ENCODE data around the gene MYO18A. TPM values are rescaled to one million over a fixed set of nuclear protein-coding genes. Genes with fewer than 3 reads are reported as not detected.

Gene MYO18A
- total and polyA plus RNA-seq, 2 of the 4 experiments (the other 2 are of a cell fraction), result 22.4 to 39.1 TPM

GRCh38 chr17:29115435-29115834 lies 64.8 kb downstream of the MYO18A start:
- Histone ChIP-seq H3K9me3 (ENCODE audit: control insufficient read depth, insufficient read depth, low read length) (no peaks in the 10 kb centered on the region), H3K18ac (ENCODE audit: low read depth, low read length) (no peak overlapping the region), H3K36me3 (ENCODE audit: control insufficient read depth, insufficient read depth, low read length) (peaks cover 32% of the 10 kb centered on the region), H2BK20ac (ENCODE audit: low read depth, low read length) (no peak overlapping the region), H2AK5ac (ENCODE audit: low read depth, low read length) (no peak overlapping the region), H3K4me1 (ENCODE audit: control insufficient read depth, insufficient read depth, low read length) (no peaks in the 10 kb centered on the region), H4K8ac (ENCODE audit: low read depth in 2 of 2, low read length in 2 of 2) (no peak overlapping the region), H3K27me3 (ENCODE audit: control insufficient read depth, insufficient read depth, low read length) (no peaks in the 10 kb centered on the region), H3K27ac (ENCODE audit: insufficient read depth, low read length) (no peak overlapping the region), H4K5ac (ENCODE audit: low read depth, low read length) (no peak overlapping the region), H3K79me1 (ENCODE audit: low read depth in 1 of 2, low read length in 2 of 2) (peaks cover 0 to 10% of the 10 kb centered on the region in 2 experiments; a peak in 1 of 4 replicates), H3K9me1 (ENCODE audit: insufficient read depth, low read length) (0 out of 2 replicates have a peak, but pooled peaks cover 7% of the 10 kb centered on the region), H2AK9ac (replicated peaks; ENCODE audit: low read depth, low read length, poor library complexity) (peak overlapping the region; percentile 16), H3K14ac (replicated peaks; ENCODE audit: low read depth, low read length) (no peak overlapping the region), H3K4me3 (ENCODE audit: insufficient read depth, low read depth, low read length) (no peak overlapping the region), H3K56ac (ENCODE audit: extremely low read depth, insufficient read depth, low read length) (no peak overlapping the region), H3K4ac (ENCODE audit: low read depth, low read length) (no peak overlapping the region), H3K4me2 (ENCODE audit: low read depth, low read length) (no peak overlapping the region), H4K20me1 (ENCODE audit: insufficient read depth, low read length) (peaks cover 23% of the 10 kb centered on the region), H4K91ac (ENCODE audit: insufficient read depth, low read depth, low read length) (no peak overlapping the region), H2BK15ac (ENCODE audit: low read depth, low read length) (no peak overlapping the region), H2BK120ac (ENCODE audit: low read depth, low read length) (no peak overlapping the region), H3K23ac (ENCODE audit: low read depth, low read length) (no peak overlapping the region), H3K9ac (ENCODE audit: low read depth, low read length) (no peak overlapping the region), H2AFZ (replicated peaks; ENCODE audit: low read length, poor library complexity) (no peak overlapping the region), H2BK5ac (ENCODE audit: low read depth, low read length, poor library complexity, severe bottlenecking) (no peak overlapping the region)
- dilution Hi-C loops (cut with HindIII; ENCODE audit: low sequenced_read_pairs, unreplicated experiment), result no loop called here
- BruUV-seq (replicated peaks), result TSS peak; percentile 51
- no peak for TF ChIP-seq ELK1 (IDR thresholded peaks at IDR 0.05; ENCODE audit: borderline replicate concordance, low read depth, low read length)
- TF ChIP-seq NFE2L2 (IDR thresholded peaks at IDR 0.05; ENCODE audit: low read depth, low read length), result no peak
- no peak for TF ChIP-seq SMC3 (IDR thresholded peaks at IDR 0.05; ENCODE audit: low read depth, low read length)
- no peak for TF ChIP-seq POLR2A (IDR thresholded peaks at IDR 0.05; ENCODE audit: low read depth, low read length)
- no peak for TF ChIP-seq MAFK (IDR thresholded peaks at IDR 0.05; ENCODE audit: low read depth, low read length)
- TF ChIP-seq CHD1 (IDR thresholded peaks at IDR 0.05; ENCODE audit: low read depth, low read length), result no peak
- no peak for TF ChIP-seq USF2 (IDR thresholded peaks at IDR 0.05; ENCODE audit: low read depth, low read length)
- no peak for TF ChIP-seq RCOR1 (IDR thresholded peaks at IDR 0.05; ENCODE audit: insufficient replicate concordance, low read length)
- no peak for TF ChIP-seq BHLHE40 (IDR thresholded peaks at IDR 0.05; ENCODE audit: low read depth, low read length)
- no peak for TF ChIP-seq MXI1 (IDR thresholded peaks at IDR 0.05; ENCODE audit: borderline replicate concordance, low read depth, low read length)
- no peak for TF ChIP-seq RAD21 (IDR thresholded peaks at IDR 0.05; ENCODE audit: low read length)
- TF ChIP-seq MAZ (IDR thresholded peaks at IDR 0.05; ENCODE audit: borderline replicate concordance, low read depth, low read length), result no peak
- 100% methylated on average over 2 of the region's 9 CpGs; no CpG with 5 or more reads in 1 of the 2 experiments for whole genome bisulfite sequencing, 2 experiments (ENCODE audit: extremely low coverage in 2 of 2, insufficient read length in 1 of 2)
- in situ Hi-C loops (cut with MboI; ENCODE audit: low sequenced_read_pairs), result no loop called here
- POLR2A ChIA-PET (ENCODE audit: unreplicated experiment), result no interaction called here
- intact Hi-C loops (cut with micrococcal nuclease), result no loop called here
- ATAC-seq (ENCODE audit: low read depth) (no peak), DNase-seq (no peak)
- CTCF ChIA-PET, result interaction anchor here (0.9 to 3.1 kb wide), 5 partner anchors 9 to 389 kb away, joined by 3 to 42 read pairs (median 10); partner anchors contain the start of gene TLCD1

Data from IMR-90 (cell line).